PC-9 (cell line): ENCODE results near the gene CENPX. TPM values are rescaled to one million over a fixed set of nuclear protein-coding genes. Genes with fewer than 3 reads are reported as not detected.

Source experiments
- BruUV-seq: library from RNA; stranded (reverse); fragments of 400-500 nt; replicated peaks from 2 replicates; lab custom pipeline; 2021; lab: Mats Ljungman, UMichigan
- CTCF ChIA-PET: fragments of 300-600 bp; sonication (Branson Sonifier 250); formaldehyde crosslinking; loops from one replicate; lab custom pipeline; 2022; ENCODE audit warnings: antibody characterized with exemption; lab: Charles Lee
- POLR2A ChIA-PET: fragments of 300-600 bp; sonication (Branson Sonifier 250); formaldehyde crosslinking; loops from one replicate; lab custom pipeline; 2022; ENCODE audit warnings: antibody characterized with exemption; ENCODE audit not compliant: unreplicated experiment; lab: Charles Lee
- DNase-seq, 2 experiments: peaks; one replicate each; pipeline versions ENCODE4 v3.0.0 to v3.0.0-alpha.2; 2015 to 2022; ENCODE audit warnings: mixed read lengths in 1 of 2
- H2AFZ ChIP-seq: fragments of 200-600 bp; sonication (generic); 2 replicates; pipeline ENCODE4 v1.8.1; 2017; ENCODE audit warnings: antibody characterized with exemption
- H3F3A ChIP-seq: fragments of 200-600 bp; sonication (generic); 2 replicates; pipeline ENCODE4 v1.8.1; 2017; ENCODE audit warnings: antibody characterized with exemption, mild to moderate bottlenecking, low read depth; ENCODE audit not compliant: insufficient read depth
- H3K27ac ChIP-seq: fragments of 200-600 bp; sonication (generic); 2 replicates; pipeline ENCODE4 v1.6.1; 2016; ENCODE audit warnings: mixed run types
- H3K27me3 ChIP-seq: fragments of 200-600 bp; sonication (generic); 2 replicates; pipeline ENCODE4 v1.6.1; 2016; ENCODE audit warnings: low read depth, mixed run types; ENCODE audit not compliant: insufficient read depth
- H3K36me3 ChIP-seq: fragments of 200-600 bp; sonication (generic); 2 replicates; pipeline ENCODE4 v1.6.1; 2016; ENCODE audit warnings: low read depth, mixed run types
- H3K4me1 ChIP-seq: fragments of 200-600 bp; sonication (generic); replicated peaks from 2 replicates; pipeline ENCODE4 v1.6.1; 2016; ENCODE audit warnings: mixed run types; ENCODE audit not compliant: insufficient read depth
- H3K4me2 ChIP-seq: fragments of 200-600 bp; sonication (generic); 2 replicates; pipeline ENCODE4 v1.6.1; 2017; ENCODE audit warnings: mixed run types
- H3K4me3 ChIP-seq: fragments of 200-600 bp; sonication (generic); 2 replicates; pipeline ENCODE4 v1.6.1; 2016; ENCODE audit warnings: mixed run types
- H3K79me2 ChIP-seq: fragments of 200-600 bp; sonication (generic); 2 replicates; pipeline ENCODE4 v1.6.1; 2017; ENCODE audit warnings: low read depth, mixed run types
- H3K9me2 ChIP-seq: fragments of 200-600 bp; sonication (generic); 2 replicates; pipeline ENCODE4 v1.8.1; 2017; ENCODE audit warnings: mild to moderate bottlenecking; ENCODE audit not compliant: insufficient read depth
- H3K9me3 ChIP-seq: fragments of 200-600 bp; sonication (generic); 2 replicates; pipeline ENCODE4 v1.8.1; 2016; ENCODE audit warnings: low read depth; ENCODE audit not compliant: insufficient read depth
- H4K20me1 ChIP-seq: fragments of 200-600 bp; sonication (generic); 2 replicates; pipeline ENCODE4 v1.8.1; 2017; ENCODE audit not compliant: insufficient read depth
- CTCF ChIP-seq: fragments of 200-600 bp; sonication (generic); conservative IDR thresholded peaks from 2 replicates; pipeline ENCODE4 v1.6.1; 2017; ENCODE audit warnings: mixed run types, antibody characterized with exemption, mild to moderate bottlenecking, moderate library complexity
- EZH2 ChIP-seq: fragments of 200-600 bp; sonication (generic); IDR thresholded peaks from 2 replicates; pipeline ENCODE4 v1.8.0; 2017; ENCODE audit warnings: antibody characterized with exemption, low read depth
- intact Hi-C: fragments of 100-400 bp; cut with micrococcal nuclease; formaldehyde crosslinking; loops from one replicate; pipeline ENCODE4 v1.10.0; 2022; ENCODE audit not compliant: unreplicated experiment
- total RNA-seq: library from RNA; stranded (reverse); gene quantifications from 2 replicates; pipeline ENCODE4 v1.2.3, GENCODE V29; 2021

The CENPX gene
- total RNA-seq, 1 experiment from 2014 or later = 132 TPM

- intact Hi-C loops = loop anchor here (1.0 to 5.0 kb wide), 6 partner anchors 8 to 341 kb away; partner anchors contain the start of genes ARHGDIA, ARL16, FASN and HGS
- no peaks in the 10 kb centered on the region for H3K9me2 ChIP-seq
- H3K4me3 ChIP-seq = peak within 1 kb of the TSS; percentile 84
- peak within 1 kb of the TSS; percentile 89 for H3K4me2 ChIP-seq
- ChIA-PET CTCF (interaction anchor here (0.7 to 3.2 kb wide), 7 partner anchors 15 to 301 kb away, joined by 3 to 18 read pairs (median 10); partner anchors contain the start of gene DCXR), POLR2A (interaction anchor here (0.5 to 1.0 kb wide), 11 partner anchors 9 to 524 kb away, joined by 3 to 14 read pairs (median 4); partner anchors contain the start of gene RAC3)
- no TSS peak for BruUV-seq
- peaks cover 5% of the 10 kb centered on the region; the same call in 1 of the 2 replicates for H4K20me1 ChIP-seq
- no peaks in the 10 kb centered on the region for H3K27me3 ChIP-seq
- TF ChIP-seq EZH2 (no peak), CTCF (no peak)
- H3F3A ChIP-seq = peaks cover 6% of the 10 kb centered on the region; the same call in 1 of the 2 replicates
- no peaks in the 10 kb centered on the region for H3K9me3 ChIP-seq
- peaks cover 6% of the 10 kb centered on the region; the same call in 1 of the 2 replicates for H3K4me1 ChIP-seq
- DNase-seq = peak; percentile 92 to 100
- H3K27ac ChIP-seq = no peak within 1 kb of the TSS
- no peaks in the 10 kb centered on the region for H3K36me3 ChIP-seq
- peaks cover 11% of the 10 kb centered on the region; the same call in 1 of the 2 replicates for H3K79me2 ChIP-seq
- H2AFZ ChIP-seq = peak within 1 kb of the TSS; percentile 79
These were observed 336 bp upstream of the CENPX start, which contains the start of gene LRRC45 for GRCh38 chr17:82022981-82023446. LRRC45 (plus strand) TSS chr17:82023305; CDS start chr17:82023644, 339 bp downstream.

GRCh38 chr17:82021900-82022309 lies 773 bp downstream of the CENPX start:
- no peak overlapping the region for H3K27ac ChIP-seq
- H3K27me3 ChIP-seq = no peaks in the 10 kb centered on the region
- H3K9me2 ChIP-seq = no peaks in the 10 kb centered on the region
- intact Hi-C loops = loop anchor here (1.0 to 5.0 kb wide), 4 partner anchors 63 to 340 kb away; partner anchors contain the start of genes ARHGDIA, ARL16 and HGS
- CTCF ChIA-PET = interaction anchor here (0.6 to 3.2 kb wide), 6 partner anchors 16 to 134 kb away, joined by 3 to 18 read pairs (median 5); partner anchors contain the start of genes DCXR and NOTUM
- H3K4me3 ChIP-seq = peak overlapping the region; percentile 84
- H3K4me2 ChIP-seq = peak overlapping the region; percentile 89
- POLR2A ChIA-PET = no interaction called here
- peaks cover 6% of the 10 kb centered on the region; the same call in 1 of the 2 replicates for H3K4me1 ChIP-seq
- H2AFZ ChIP-seq = peak overlapping the region; percentile 79
- peak in 1 of 2 experiments; percentile 25 for DNase-seq
- H3K79me2 ChIP-seq = peaks cover 11% of the 10 kb centered on the region; the same call in 1 of the 2 replicates
- peaks cover 5% of the 10 kb centered on the region; the same call in 1 of the 2 replicates for H4K20me1 ChIP-seq
- H3K36me3 ChIP-seq = no peaks in the 10 kb centered on the region
- no TSS peak for BruUV-seq
- TF ChIP-seq CTCF (no peak), EZH2 (no peak)
- no peaks in the 10 kb centered on the region for H3K9me3 ChIP-seq
- H3F3A ChIP-seq = peaks cover 6% of the 10 kb centered on the region; the same call in 1 of the 2 replicates

GRCh38 chr17:82021107-82021899 lies 1.4 kb downstream of the CENPX start:
- Histone ChIP-seq H4K20me1 (peaks cover 5% of the 10 kb centered on the region; the same call in 1 of the 2 replicates), H3K4me3 (peak overlapping the region; percentile 84; the same call in 1 of the 2 replicates), H3K36me3 (no peaks in the 10 kb centered on the region), H3F3A (peaks cover 6% of the 10 kb centered on the region; the same call in 1 of the 2 replicates), H3K79me2 (peaks cover 11% of the 10 kb centered on the region; the same call in 1 of the 2 replicates), H3K9me2 (no peaks in the 10 kb centered on the region), H2AFZ (no peak overlapping the region), H3K9me3 (no peaks in the 10 kb centered on the region), H3K27me3 (no peaks in the 10 kb centered on the region), H3K27ac (no peak overlapping the region), H3K4me2 (peak overlapping the region; percentile 89), H3K4me1 (peaks cover 6% of the 10 kb centered on the region; the same call in 1 of the 2 replicates)
- TSS peak; percentile 48 for BruUV-seq
- peak; percentile 45 to 85 for DNase-seq
- TF ChIP-seq CTCF (peak; percentile 73), EZH2 (no peak)
- POLR2A ChIA-PET = interaction anchor here (0.6 kb wide), 1 partner anchor 154 kb away, joined by 3 read pairs; no protein-coding TSS in a partner anchor
- intact Hi-C loops = loop anchor here (1.0 to 5.0 kb wide), 2 partner anchors 62 to 339 kb away; partner anchors contain the start of genes ARL16 and HGS
- CTCF ChIA-PET = interaction anchor here (1.5 to 3.2 kb wide), 5 partner anchors 16 to 109 kb away, joined by 3 to 18 read pairs (median 5); partner anchors contain the start of genes DCXR and NOTUM
